Kidney tubule cell (primary cell): ENCODE data around the gene SYNGR3.
"Not testable (repeated sequence)": the region's sequence is repeated elsewhere in the genome, so short reads cannot be mapped to it uniquely, and the experiment has no call there.

Experiments
- DNase-seq: peaks from one replicate; pipeline ENCODE4 v3.0.0-alpha.2; 2018; ENCODE audit warnings: low spot score

Gene SYNGR3, protein sequence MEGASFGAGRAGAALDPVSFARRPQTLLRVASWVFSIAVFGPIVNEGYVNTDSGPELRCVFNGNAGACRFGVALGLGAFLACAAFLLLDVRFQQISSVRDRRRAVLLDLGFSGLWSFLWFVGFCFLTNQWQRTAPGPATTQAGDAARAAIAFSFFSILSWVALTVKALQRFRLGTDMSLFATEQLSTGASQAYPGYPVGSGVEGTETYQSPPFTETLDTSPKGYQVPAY

DNA sequence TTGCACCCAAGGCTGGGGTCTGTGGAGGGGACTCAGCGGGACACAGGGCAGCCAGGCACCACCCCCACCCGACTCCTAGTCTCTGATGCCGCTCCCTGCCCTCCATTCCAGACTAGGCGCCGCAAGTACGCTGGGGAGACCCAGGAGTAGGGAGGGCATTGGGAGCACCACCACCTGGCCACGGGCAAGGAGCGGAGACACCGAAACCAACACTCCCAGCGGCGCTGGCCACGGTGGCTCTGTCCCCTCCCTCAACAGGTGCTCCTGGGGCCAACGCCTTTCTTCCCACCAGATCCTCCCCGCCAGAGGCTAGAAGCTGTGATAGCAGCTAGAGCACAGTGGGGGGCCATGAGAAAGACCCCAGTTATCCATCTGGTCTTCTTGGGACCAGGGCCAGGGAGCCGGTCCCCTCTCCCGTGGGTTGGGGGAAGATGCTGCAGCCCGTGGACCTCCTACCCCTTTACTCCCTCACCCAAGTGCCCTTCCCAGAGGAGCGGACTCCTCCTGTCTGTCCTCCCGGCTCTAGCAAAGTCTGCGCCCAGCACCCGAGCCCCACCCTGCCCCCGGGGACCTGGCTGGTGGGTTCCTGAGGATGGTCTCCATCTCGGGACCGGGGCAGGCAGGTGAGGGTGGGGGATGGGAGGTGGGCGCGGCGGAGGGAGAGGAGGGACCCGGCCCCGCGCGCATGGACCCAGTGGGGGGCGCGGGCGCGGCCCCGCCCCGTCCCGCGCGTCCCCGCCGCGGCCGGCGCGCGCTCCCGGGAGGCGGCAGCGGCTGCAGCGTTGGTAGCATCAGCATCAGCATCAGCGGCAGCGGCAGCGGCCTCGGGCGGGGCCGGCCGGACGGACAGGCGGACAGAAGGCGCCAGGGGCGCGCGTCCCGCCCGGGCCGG is at the start of gene SYNGR3:
Gene SYNGR3 (plus strand): TSS at position 762 of the 892 bp plus-strand sequence. CDS start 133 bp downstream, outside the sequence.
- no peak for DNase-seq

DNA sequence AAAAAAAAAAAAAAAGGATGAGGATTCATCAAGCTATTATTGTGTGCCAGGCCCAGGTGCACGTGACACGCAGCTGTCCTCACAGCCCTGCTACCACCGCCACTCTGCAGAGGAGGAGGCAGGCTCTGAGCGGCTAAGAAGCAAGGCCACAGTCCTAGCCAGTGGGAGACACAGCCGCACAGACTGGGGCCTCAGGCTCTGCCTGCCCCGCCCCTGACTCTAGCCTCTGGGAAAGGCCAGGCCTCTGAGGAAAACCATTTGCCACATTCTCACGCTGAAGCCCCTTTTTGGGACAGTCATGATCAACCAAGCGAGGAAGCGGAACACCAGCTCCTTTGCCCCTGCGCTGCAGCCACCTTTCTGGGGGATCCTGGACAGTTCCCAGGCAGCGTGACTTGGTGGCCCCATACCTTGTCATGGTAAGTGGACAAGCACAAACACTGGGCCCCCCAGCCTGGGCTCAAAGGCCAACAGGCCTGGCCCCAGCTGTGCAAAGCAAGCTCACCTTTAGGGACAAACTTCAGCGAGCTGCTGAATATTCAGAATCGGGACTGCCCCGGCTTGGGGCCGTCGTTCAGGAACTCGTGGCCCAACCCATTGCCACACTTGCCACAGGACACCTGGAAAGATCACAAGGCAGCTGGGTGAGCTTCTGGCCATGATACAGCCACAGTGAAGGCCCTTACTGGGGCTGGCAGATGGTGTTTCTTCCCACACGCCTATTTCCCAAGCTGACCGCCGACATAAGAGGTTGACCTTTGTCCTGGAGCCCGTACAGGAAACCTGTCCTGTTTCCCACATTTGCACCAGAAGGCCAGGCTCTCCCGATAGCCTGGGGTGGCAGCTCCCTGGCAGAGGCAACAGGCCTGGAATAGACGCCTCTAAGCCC is 49.3 kb upstream of the SYNGR3 start:
- no peak for DNase-seq

DNA sequence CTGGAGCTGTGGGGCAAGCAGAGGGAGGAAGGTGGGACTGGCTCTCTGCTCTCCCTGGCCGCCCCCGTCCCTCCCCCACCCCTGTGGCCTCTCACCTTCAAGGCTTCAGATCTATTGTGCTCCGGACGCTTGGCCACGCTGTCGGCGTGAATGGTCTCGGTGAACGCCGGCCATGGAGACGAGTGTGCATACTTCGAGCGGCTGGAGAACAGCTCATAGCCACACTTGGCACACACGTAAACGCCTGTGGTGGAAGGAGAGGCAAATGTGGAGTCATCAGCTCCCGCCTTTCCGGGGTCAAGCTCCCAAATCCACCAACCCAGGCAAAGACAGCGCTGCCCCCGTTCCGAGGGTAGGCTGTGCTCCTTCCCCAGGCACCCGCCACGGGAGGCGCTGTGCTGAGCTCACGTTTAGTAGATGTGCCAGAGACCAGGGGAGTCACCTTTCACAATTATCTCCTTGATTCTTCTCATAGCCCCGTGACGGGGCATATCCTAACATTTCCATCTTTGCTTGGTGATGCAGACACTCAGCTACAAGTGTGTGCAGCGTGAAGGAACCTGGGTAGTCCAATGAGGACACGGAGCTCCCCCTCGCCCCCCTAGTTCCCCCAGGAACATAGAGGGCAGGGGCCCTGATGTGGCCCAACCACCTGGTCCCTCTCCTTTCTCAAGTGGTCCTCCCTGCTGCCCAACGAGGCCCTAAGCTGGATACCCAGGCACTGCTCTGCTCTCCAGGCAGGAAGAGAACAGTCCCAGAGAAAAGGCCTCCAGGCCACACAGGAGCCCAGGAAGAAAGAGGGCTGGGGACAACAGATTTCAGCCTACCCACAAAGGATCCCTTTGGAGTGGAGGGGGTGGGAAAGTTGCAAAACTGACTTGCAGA is 48.4 kb upstream of the SYNGR3 start:
- DNase-seq = peak; percentile 85

DNA sequence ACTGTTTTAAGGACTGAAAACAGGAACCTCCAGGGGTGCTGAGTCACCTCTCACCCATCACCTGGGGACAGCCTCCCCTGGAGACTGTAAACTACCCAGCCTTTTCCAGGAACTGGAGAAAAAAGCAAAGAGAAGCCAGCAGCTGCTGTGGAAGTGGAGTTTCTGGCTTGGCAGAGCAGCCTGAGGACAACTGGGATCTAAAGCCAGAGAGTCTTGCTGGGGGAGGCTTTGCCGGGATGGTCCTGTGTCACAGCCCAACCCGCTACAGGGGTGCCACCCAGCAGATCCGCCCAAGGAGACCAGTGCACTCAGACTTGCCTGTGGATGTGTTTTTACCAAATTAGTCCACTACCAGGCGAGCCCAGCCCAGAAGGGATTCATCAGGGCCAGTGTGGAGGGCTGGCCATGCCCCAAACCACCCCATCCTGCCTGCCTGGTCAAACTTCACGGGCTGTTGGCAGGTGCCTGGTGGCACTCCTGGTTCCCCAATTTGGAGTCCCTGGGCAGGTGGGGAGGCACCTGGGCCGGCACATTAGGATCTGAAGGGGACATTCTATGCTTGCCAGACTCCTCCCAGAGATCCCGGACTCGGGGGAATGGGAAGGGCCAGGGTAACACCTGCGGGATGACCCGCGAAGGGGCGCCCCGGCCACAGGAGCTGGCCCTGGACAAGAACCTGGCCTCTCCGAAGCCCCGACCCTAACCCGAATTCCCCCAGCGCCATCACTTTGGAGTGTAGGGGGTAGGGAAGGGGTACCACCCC is 47.5 kb upstream of the SYNGR3 start:
- peak; percentile 64 for DNase-seq

DNA sequence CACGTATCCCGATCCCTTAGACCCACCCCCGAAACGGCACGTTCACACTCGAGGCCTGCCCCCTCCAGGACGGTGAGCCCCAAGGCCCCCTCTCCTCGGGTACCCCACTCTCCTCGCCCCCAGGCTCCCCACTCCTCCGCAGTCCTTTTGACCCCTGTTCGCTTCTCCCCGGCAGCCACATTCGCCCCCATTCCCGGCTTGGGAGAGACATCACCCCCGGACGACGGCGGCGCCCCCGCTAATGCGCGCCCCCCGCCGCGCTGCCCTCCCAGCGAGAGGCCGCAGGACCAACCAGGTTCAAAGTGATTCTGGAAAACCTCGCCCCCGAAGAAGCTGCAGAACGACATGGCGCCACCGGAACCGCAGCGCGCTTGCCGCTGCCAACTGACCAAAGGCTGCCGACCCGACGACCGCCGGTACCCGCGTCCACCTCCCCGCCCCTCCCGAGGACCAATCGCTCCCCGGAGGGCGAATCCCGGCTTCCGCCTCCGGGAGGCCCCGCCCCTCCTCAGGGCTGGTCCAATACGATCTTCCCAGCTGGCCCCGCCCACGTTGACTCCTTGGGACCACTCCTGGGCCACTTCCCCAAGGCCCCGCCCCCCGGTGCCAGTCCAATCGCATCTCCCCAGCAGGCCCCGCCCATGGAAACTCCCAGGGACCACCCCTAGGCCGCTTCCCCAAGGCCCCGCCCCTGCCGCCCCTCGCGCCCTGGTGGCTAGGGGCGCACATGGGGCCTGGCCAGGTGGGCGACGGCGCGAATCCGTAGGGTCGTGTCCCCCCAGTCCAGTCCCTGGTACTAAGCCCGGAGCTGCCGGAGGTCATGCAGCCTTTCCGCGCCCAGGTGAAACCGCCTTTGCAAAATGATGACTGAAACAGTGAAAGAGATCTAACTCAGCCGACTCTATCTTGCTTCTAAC is 46.7 kb upstream of the SYNGR3 start, which contains the start of gene MSRB1:
Gene MSRB1 (minus strand): TSS at position 390 of the 917 bp plus-strand sequence. CDS start 43 bp downstream, at position 347.
- DNase-seq = peak; percentile 98

DNA sequence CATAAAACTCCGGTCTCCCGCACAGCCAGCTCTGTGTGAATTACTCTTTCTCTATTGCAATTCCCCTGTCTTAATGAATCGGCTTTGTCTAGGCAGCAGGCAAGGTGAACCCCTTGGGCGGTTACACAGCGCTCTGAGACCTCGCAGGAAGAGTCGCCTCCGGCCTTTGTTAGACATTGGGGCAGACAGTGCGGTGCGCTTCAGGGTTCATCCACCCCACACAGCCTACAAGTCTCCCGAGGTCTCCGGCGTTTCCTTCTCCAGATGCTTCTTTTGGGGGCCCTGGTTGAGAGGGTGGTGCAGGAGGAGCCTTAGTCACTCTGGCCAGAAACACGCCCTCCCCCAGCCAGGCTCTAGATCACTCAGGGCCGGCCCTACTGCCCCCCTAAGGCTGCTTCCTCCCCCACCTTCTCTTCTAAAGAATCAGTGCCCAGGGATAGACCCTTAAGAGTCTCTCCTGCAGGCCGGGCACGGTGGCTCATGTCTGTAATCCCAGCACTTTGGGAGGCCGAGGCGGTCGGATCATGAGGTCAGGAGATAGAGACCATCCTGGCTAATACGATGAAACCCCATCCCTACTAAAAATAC is 45.1 kb upstream of the SYNGR3 start:
- no peak for DNase-seq

DNA sequence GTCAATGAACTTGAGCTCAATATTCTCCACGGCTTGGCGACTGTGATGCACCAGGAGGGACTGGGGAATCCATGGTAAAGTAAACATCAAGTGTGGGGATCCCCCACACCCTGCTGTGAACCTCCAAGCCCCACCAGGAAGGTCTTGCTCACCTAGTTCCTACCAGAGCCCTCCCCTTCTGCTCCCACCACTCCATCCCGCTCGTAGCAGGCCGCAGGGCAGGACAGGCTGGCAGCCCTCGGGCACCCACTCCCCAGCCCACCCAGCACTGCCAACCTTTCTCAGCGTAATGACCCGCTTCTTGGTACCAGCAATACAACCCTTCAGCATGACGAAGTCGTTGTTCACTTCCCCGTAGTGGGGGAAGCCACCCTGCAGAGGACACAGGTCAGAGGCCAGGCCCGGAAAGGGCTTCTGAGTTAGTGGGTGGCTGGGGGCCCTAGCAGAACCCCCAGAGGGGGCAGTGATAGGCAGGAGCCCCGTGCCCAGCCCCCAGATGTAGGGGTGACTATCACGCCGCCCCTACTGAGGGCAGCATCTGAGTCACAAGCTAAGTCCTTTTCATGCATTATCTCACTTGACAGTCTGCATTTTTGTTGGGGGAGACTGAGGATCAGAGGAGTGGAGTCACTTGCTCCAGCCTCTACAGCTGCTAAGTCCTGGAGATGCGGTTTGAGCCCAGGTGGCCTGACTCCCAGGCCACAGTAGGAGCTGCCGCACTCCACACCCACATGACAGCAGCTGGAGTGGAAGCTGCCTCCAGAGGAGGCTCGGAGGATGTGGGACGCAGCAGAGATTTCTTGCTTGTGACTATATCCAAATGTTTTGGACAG is 44.0 kb upstream of the SYNGR3 start:
- DNase-seq = no peak

DNA sequence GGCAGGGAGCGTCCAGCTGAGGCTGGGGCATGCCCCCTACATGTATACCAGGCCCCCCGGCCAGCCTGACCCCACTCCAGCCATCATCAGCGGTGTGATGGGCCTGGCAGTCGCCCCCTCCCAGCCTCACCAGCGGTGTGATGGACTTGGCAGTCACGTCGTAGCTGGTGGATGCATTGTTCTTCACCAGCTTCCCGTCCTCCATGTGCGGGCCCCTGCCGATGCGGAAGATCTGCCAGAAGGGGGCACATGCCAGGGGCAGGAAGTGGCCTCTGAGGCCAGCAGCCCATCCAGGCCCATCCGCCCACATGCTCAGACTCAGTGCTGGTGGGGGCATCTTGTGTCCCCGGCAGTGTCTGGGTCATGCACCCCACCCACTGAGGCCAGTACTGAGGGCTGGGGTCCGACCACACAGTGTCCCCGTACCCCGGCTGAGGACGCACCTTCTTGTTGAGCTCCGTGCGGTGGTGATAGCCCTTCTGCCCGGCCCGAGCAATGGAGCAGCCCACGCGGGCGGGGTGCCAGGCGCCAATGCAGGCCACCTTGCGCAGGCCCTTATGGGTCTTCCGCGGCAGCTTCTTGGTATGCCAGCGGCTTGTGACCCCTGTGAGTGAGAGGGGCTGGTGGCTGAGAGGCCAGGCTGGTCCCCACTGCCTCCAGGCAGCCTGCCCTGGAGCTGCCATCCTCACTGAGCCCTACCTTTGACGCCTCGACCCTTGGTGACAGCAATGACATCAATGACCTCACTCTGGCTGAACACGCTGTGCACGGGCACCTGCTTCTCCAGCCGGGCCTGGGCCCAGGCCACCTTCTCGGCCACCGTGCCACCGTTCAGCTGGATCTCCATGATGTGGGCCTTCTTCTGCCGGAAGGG is 43.0 kb upstream of the SYNGR3 start:
- DNase-seq = no peak

DNA sequence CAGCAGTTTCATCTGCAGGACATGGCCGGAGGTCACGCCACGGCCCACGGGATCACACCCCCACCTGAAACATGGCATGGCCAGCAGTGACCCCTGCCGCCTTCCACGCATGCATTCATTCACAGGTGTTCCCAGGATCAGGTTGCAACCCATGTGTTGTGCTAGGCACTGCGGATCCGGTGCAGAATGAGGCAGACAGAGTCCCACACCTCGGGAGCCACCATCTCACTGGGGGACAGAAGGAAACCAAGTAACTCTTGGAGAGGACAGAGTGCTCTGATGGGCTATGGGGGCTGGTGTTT is 42.5 kb upstream of the SYNGR3 start:
- no peak for DNase-seq

DNA sequence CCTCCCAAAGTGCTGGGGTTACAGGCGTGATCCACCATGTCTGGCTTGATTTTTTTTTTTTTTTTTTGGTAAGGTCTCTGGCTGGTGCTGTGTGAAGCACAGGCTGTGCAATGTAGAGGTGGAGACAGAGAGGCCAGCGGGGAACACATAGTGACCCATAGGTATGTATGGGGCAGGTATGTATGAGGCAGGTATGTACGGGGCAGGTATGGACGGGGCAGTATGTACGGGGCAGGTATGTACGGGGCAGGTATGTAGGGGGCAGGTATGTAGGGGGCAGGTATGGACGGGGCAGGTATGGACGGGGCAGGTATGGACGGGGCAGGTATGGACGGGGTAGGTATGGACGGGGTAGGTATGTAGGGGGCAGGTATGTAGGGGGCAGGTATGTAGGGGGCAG is 40.3 kb upstream of the SYNGR3 start:
- no peak for DNase-seq

DNA sequence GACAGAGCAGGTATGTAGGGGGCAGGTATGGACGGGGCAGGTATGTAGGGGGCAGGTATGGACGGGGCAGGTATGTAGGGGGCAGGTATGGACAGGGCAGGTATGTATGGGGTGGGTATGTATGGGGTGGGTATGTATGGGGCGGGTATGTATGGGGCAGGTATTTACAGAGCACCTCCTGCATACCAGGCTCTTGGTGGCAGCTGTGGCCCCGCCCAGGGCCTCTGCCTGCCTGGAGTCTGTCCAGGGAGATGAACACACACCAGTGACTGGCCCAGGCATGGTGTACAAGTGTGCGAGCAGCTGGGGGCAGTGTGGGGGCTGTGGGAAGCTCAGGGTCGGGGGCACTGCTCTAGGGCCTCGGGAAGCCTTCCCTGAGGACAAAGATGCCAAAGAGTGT is 39.7 kb upstream of the SYNGR3 start:
- DNase-seq = no peak

DNA sequence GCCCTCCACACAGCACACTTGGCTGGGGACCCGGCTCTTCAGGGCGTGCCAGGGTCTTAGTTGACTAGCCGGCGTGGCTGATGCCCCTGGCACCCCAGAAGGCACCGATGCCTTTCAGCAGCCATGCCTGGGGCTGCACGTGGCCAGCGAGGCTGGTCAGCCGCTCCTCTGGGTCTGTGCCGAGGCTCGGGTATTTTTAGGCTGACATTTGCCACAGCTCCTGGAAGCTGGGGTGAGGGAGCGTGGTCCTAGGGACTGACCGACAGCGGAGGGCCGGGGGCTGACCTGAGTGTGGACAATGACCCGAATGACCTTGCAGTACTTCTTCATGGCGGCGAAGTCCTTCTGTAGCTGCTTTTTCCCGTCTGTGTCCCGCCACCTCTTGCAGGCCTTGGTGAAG is 39.2 kb upstream of the SYNGR3 start:
- DNase-seq = no peak

DNA sequence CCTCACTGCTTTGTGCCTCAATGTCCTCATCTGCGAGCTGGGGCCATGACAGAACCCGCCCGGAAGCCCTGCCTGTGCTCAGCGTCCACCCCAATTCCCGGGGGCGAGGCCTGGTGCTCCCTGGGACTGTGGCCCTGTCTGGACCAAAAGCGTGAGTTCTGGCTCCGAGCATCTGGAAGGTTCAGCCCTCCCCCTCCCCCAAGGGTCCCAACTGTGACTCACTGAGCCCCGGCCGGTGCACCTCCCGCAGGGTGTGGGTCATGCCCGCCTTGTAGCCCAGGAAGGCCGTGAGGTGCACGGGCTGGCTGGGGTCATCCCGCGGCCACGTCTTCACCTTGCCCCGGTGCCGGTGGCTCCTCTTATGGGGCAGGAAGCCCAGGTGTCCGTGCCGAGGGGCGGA is 36.0 kb upstream of the SYNGR3 start:
- no peak for DNase-seq

DNA sequence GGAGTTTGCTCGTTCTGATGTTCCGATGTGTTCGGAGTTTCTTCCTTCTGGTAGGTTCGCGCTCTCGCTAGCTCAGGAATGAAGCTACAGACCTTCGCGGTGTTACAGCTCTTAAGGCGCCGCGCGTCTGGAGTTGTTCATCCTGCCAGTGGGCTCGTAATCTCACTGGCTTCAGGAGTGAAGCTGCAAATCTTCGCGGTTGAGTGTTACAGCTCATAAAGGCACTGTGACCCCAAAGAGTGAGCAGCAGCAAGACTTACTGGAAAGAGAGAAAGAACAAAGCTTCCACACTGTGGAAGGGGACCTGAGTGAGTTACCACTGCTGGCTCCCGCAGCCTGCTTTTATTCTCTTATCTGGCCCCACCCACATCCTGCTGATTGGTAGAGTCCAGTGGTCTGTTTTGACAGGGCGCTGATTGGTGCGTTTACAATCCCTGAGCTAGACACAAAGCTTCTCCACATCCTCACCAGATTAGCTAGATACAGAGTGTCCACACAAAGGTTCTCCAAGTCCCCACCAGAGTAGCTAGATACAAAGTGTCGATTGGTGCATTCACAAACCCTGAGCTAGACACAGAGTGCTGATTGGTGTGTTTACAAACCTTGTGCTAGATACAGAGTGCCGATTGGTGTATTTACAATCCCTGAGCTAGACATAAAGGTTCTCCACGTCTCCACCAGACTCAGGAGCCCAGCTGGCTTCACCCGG is 32.2 kb upstream of the SYNGR3 start:
- not testable (repeated sequence) for DNase-seq

DNA sequence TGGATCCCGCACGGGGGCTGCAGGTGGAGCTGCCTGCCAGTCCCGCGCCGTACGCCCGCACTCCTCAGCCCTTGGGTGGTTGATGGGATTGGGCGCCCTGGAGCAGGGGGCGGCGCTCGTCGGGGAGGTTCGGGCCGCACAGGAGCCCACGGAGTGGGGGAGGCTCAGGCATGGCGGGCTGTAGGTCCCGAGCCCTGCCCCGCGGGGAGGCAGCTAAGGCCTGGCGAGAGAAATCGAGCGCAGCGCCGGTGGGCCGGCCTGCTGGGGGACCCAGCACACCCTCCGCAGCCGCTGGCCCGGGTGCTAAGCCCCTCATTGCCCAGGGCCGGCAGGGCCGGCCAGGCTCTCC is 31.7 kb upstream of the SYNGR3 start:
- not testable (repeated sequence) for DNase-seq

DNA sequence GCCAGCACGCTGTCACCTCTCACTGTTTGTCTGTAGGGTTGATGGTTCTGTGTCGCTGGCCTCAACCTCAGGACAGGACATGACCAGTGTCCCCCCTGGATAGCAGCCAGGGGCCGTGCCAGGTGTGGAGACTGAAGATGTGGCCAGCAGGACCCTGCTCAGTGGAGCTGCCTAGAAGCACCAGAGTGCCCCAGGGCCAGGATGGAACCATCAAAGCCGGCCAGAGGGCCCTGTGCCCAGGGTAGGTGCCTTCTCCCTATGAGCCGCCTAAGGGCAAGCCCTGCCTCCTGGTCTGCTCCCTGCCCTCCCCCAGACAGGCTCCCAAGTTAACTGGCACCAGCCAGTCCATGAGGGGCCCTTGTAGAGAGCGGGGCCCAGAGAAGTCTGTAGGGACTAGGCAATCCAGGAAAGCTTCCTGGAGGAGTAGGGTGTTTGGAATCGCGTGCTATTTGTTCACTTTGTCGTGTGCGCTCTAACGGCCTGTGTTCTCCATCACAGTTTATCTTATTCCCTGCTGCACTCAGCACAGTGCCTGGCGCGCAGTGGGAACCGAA is 31.0 kb upstream of the SYNGR3 start:
- no peak for DNase-seq
